Mesenchymal stem cell (in vitro differentiated cells and primary cell): ENCODE measurements around the gene FZD7.

Source experiments
- DNase-seq: peaks from one replicate; pipeline ENCODE4 v3.0.0-alpha.2; 2013
- H2AFZ ChIP-seq: one replicate; pipeline ENCODE4 v1.6.1; 2013; ENCODE audit warnings: low read depth, mild to moderate bottlenecking, control low read depth, inconsistent platforms, low read length, moderate library complexity
- H2AK5ac ChIP-seq: 2 replicates; pipeline ENCODE4 v1.6.1; 2013; ENCODE audit warnings: low read length, moderate library complexity, mild to moderate bottlenecking, inconsistent platforms; ENCODE audit not compliant: severe bottlenecking
- H2BK120ac ChIP-seq: one replicate; pipeline ENCODE4 v1.6.1; 2013; ENCODE audit warnings: low read depth, mild to moderate bottlenecking, inconsistent platforms, low read length, moderate library complexity
- H2BK12ac ChIP-seq, 2 experiments: one replicate each; pipeline ENCODE4 v1.6.1; 2013; ENCODE audit warnings: inconsistent platforms in 2 of 2, low read length in 2 of 2, mild to moderate bottlenecking in 2 of 2, moderate library complexity in 2 of 2, control low read depth in 1 of 2
- H2BK15ac ChIP-seq: one replicate; pipeline ENCODE4 v1.6.1; 2013; ENCODE audit warnings: mild to moderate bottlenecking, low read depth, inconsistent platforms; ENCODE audit not compliant: poor library complexity, severe bottlenecking
- H2BK5ac ChIP-seq: 2 replicates; pipeline ENCODE4 v1.6.1; 2013; ENCODE audit warnings: low read depth, mild to moderate bottlenecking, low read length, control low read depth, inconsistent platforms; ENCODE audit not compliant: poor library complexity, severe bottlenecking
- H3K14ac ChIP-seq, 2 experiments: one replicate each; pipeline ENCODE4 v1.6.1; 2013; ENCODE audit warnings: inconsistent platforms in 2 of 2, low read length in 2 of 2, control low read depth in 1 of 2, mild to moderate bottlenecking in 1 of 2, moderate library complexity in 1 of 2
- H3K18ac ChIP-seq, 2 experiments: one replicate each; pipeline ENCODE4 v1.6.1; 2013; ENCODE audit warnings: inconsistent platforms in 2 of 2, low read length in 2 of 2, control low read depth in 1 of 2, low read depth in 1 of 2, mild to moderate bottlenecking in 1 of 2
- H3K23ac ChIP-seq, 2 experiments: one replicate each; pipeline ENCODE4 v1.6.1; 2013; ENCODE audit warnings: inconsistent platforms in 2 of 2, low read length in 2 of 2, mild to moderate bottlenecking in 2 of 2, moderate library complexity in 2 of 2, control low read depth in 1 of 2
- H3K27ac ChIP-seq: 2 replicates; pipeline ENCODE4 v1.5.1; 2013; ENCODE audit warnings: mild to moderate bottlenecking, moderate library complexity, low read length, control low read depth, inconsistent platforms; ENCODE audit not compliant: poor library complexity, severe bottlenecking
- H3K27me3 ChIP-seq, 2 experiments: 2 replicates each; pipeline versions ENCODE4 v1.6.1 to v1.7.0; 2013; ENCODE audit warnings: low read length in 2 of 2, mild to moderate bottlenecking in 2 of 2, moderate library complexity in 2 of 2, control low read depth in 1 of 2, inconsistent platforms in 1 of 2; ENCODE audit not compliant: control insufficient read depth in 1 of 2, insufficient read depth in 1 of 2
- H3K36me3 ChIP-seq, 2 experiments: 2 replicates each; pipeline versions ENCODE4 v1.6.1 to v1.7.0; 2013; ENCODE audit warnings: low read length in 2 of 2, control low read depth in 1 of 2, inconsistent platforms in 1 of 2, low read depth in 1 of 2, mild to moderate bottlenecking in 1 of 2; ENCODE audit not compliant: insufficient read depth in 2 of 2, control insufficient read depth in 1 of 2
- H3K4ac ChIP-seq, 2 experiments: one replicate each; pipeline ENCODE4 v1.6.1; 2013; ENCODE audit warnings: inconsistent platforms in 2 of 2, low read length in 2 of 2, mild to moderate bottlenecking in 2 of 2, moderate library complexity in 2 of 2, control low read depth in 1 of 2, low read depth in 1 of 2
- H3K4me1 ChIP-seq: 2 replicates; pipeline ENCODE4 v1.6.1; 2013; ENCODE audit warnings: low read depth, low read length, control low read depth; ENCODE audit not compliant: control insufficient read depth, insufficient read depth
- H3K4me2 ChIP-seq: 2 replicates; pipeline ENCODE4 v1.6.1; 2013; ENCODE audit warnings: low read length, mild to moderate bottlenecking, inconsistent platforms; ENCODE audit not compliant: poor library complexity, severe bottlenecking
- H3K4me3 ChIP-seq, 2 experiments: 2 replicates each; pipeline versions ENCODE4 v1.5.1 to v1.7.0; 2013; ENCODE audit warnings: low read length in 2 of 2, mild to moderate bottlenecking in 2 of 2, control low read depth in 1 of 2, low read depth in 1 of 2; ENCODE audit not compliant: insufficient read depth in 1 of 2
- H3K79me1 ChIP-seq: replicated peaks from 2 replicates; pipeline ENCODE4 v1.6.1; 2013; ENCODE audit warnings: mild to moderate bottlenecking, control low read depth, low read length, inconsistent platforms; ENCODE audit not compliant: poor library complexity, severe bottlenecking
- H3K9ac ChIP-seq: 2 replicates; pipeline ENCODE4 v1.7.0; 2013; ENCODE audit warnings: mild to moderate bottlenecking, low read length, moderate library complexity
- H3K9me3 ChIP-seq: 2 replicates; pipeline ENCODE4 v1.7.0; 2013; ENCODE audit warnings: mild to moderate bottlenecking, low read length; ENCODE audit not compliant: control insufficient read depth
- H4K8ac ChIP-seq: one replicate; pipeline ENCODE4 v1.6.1; 2013; ENCODE audit warnings: inconsistent platforms, mild to moderate bottlenecking, low read length, moderate library complexity
- H4K91ac ChIP-seq: one replicate; pipeline ENCODE4 v1.6.1; 2013; ENCODE audit warnings: mild to moderate bottlenecking, low read length, inconsistent platforms
- WGBS: methylation state at CpG from one replicate; pipeline ENCODE4 v1.1.7; 2013; ENCODE audit warnings: mixed read lengths; 5-methylcytosine and 5-hydroxymethylcytosine counted together

FZD7 gene

GRCh38 chr2:202025816-202026215, 7.8 kb upstream of the FZD7 start:
- Histone ChIP-seq H3K4me2 (no peak overlapping the region), H2AK5ac (no peak overlapping the region), H2BK5ac (no peak overlapping the region), H3K9me3 (no peaks in the 10 kb centered on the region), H3K79me1 (no peaks in the 10 kb centered on the region), H3K27ac (no peak overlapping the region), H3K14ac (no peak overlapping the region), H2AFZ (no peak overlapping the region), H3K4ac (no peak overlapping the region), H2BK15ac (no peak overlapping the region), H4K8ac (no peak overlapping the region), H3K9ac (no peak overlapping the region), H2BK12ac (no peak overlapping the region), H3K4me1 (no peaks in the 10 kb centered on the region), H2BK120ac (no peak overlapping the region), H3K36me3 (no peaks in the 10 kb centered on the region), H3K18ac (no peak overlapping the region), H3K27me3 (peaks cover 0 to 25% of the 10 kb centered on the region in 2 experiments), H3K4me3 (no peak overlapping the region), H3K23ac (no peak overlapping the region), H4K91ac (no peak overlapping the region)
- DNase-seq = no peak
- 96% methylated on average over 5 of the region's 5 CpGs for WGBS

DNA sequence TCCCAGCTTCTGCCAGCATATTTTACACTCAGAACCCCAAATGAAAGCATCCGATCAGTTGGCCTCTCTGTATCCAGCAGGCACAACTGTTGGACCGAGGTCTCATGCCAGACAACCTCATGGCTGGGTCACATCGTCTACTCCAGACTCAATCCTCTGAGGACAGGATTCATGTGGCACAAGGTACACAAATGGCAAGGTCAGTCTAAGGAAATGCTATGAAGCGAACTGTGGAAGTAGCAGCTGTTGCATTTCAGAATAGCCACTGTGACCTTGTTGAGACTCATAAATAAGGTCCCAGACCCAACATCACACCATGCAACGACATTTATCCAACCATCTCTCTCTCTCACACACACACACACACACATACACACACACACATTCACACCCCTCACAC, 7.1 kb upstream of the FZD7 start:
- Histone ChIP-seq H3K9me3 (no peaks in the 10 kb centered on the region), H3K4me3 (no peak overlapping the region)
- WGBS = 87% methylated on average over 5 of the region's 5 CpGs

DNA sequence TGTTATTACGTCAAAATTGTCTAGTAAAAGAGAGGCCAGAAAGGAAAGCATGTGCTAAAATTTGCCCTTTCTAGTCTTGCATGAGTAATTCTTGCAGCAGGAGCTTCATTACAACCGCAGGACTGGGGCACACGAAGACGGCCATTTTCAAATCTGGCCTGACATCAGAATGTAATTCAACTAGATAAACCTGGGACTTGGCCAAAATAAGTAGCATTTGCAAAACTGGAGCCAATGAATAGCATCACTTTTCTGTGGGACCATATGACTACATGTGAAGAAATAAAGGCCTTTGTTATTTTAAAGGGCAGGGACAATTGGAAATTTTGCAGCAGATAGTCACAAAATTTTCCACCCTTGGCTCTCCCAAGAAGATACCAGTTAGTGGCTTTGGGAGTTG, 3.0 kb upstream of the FZD7 start:
- no peak overlapping the region for H3K18ac ChIP-seq
- H2BK120ac ChIP-seq = no peak overlapping the region
- no peak overlapping the region for H3K23ac ChIP-seq
- no peak overlapping the region for H3K4me2 ChIP-seq
- H2BK12ac ChIP-seq = no peak overlapping the region
- H4K8ac ChIP-seq = no peak overlapping the region
- peaks cover 1% of the 10 kb centered on the region for H3K79me1 ChIP-seq
- H4K91ac ChIP-seq = no peak overlapping the region
- H3K36me3 ChIP-seq = peaks cover 0 to 1% of the 10 kb centered on the region in 2 experiments
- peaks cover 0 to 34% of the 10 kb centered on the region in 2 experiments for H3K27me3 ChIP-seq
- no peak overlapping the region for H2BK15ac ChIP-seq
- H2AK5ac ChIP-seq = no peak overlapping the region
- no peak overlapping the region for H2AFZ ChIP-seq
- H3K14ac ChIP-seq = no peak overlapping the region
- no peak overlapping the region for H3K9ac ChIP-seq
- H3K27ac ChIP-seq = no peak overlapping the region
- H3K9me3 ChIP-seq = no peaks in the 10 kb centered on the region
- WGBS = over 99% methylated on average over 4 of the region's 4 CpGs
- H3K4ac ChIP-seq = no peak overlapping the region
- no peak for DNase-seq
- H3K4me3 ChIP-seq = no peak overlapping the region
- H2BK5ac ChIP-seq = no peak overlapping the region
- H3K4me1 ChIP-seq = peaks cover 15% of the 10 kb centered on the region

More for the DNA sequence above, 7.1 kb upstream of the FZD7 start:
- Histone ChIP-seq H4K8ac (no peak overlapping the region), H2BK12ac (no peak overlapping the region), H3K79me1 (no peaks in the 10 kb centered on the region), H3K27ac (no peak overlapping the region), H4K91ac (no peak overlapping the region), H3K4me1 (no peaks in the 10 kb centered on the region), H2AK5ac (no peak overlapping the region), H3K27me3 (peaks cover 0 to 32% of the 10 kb centered on the region in 2 experiments), H2BK120ac (no peak overlapping the region), H3K18ac (no peak overlapping the region), H2BK5ac (no peak overlapping the region), H2AFZ (no peak overlapping the region), H3K9ac (no peak overlapping the region), H3K4me2 (no peak overlapping the region), H2BK15ac (no peak overlapping the region), H3K14ac (no peak overlapping the region), H3K23ac (no peak overlapping the region), H3K36me3 (no peaks in the 10 kb centered on the region), H3K4ac (no peak overlapping the region)
- DNase-seq = no peak

GRCh38 chr2:202031246-202031951, 2.3 kb upstream of the FZD7 start:
- Histone ChIP-seq H3K14ac (no peak overlapping the region), H3K4me3 (no peak overlapping the region), H3K27me3 (peaks cover 0 to 31% of the 10 kb centered on the region in 2 experiments), H4K91ac (no peak overlapping the region), H3K4me1 (peaks cover 22% of the 10 kb centered on the region), H2BK120ac (no peak overlapping the region), H3K9me3 (no peaks in the 10 kb centered on the region), H3K4me2 (no peak overlapping the region), H2BK12ac (no peak overlapping the region), H2BK15ac (no peak overlapping the region), H2AFZ (no peak overlapping the region), H3K4ac (no peak overlapping the region), H3K27ac (no peak overlapping the region), H2AK5ac (no peak overlapping the region), H3K18ac (no peak overlapping the region), H3K23ac (no peak overlapping the region), H4K8ac (no peak overlapping the region), H2BK5ac (no peak overlapping the region), H3K9ac (peak overlapping the region; percentile 90), H3K79me1 (peaks cover 6% of the 10 kb centered on the region), H3K36me3 (peaks cover 0 to 6% of the 10 kb centered on the region in 2 experiments)
- no peak for DNase-seq
- WGBS = 79% methylated on average over 2 of the region's 4 CpGs
